MM.1S (cell line): ENCODE results near the gene EMP3.

Experiments used
- DNase-seq: peaks from one replicate; pipeline ENCODE4 v3.0.0-alpha.2; 2015
- H2AFZ ChIP-seq: fragments of 300-600 bp; sonication (generic); 2 replicates; pipeline ENCODE4 v1.6.0; 2016; ENCODE audit warnings: antibody characterized with exemption, low read length
- H3F3A ChIP-seq: fragments of 300-600 bp; sonication (generic); 2 replicates; pipeline ENCODE4 v1.6.1; 2016; ENCODE audit warnings: mild to moderate bottlenecking, antibody characterized with exemption, low read length, moderate library complexity, mixed read lengths; ENCODE audit not compliant: insufficient read depth
- H3K27ac ChIP-seq: fragments of 300-600 bp; sonication (generic); 2 replicates; pipeline ENCODE4 v1.5.1; 2016; ENCODE audit warnings: mild to moderate bottlenecking, low read length
- H3K27me3 ChIP-seq: fragments of 300-600 bp; sonication (generic); replicated peaks from 2 replicates; pipeline ENCODE4 v1.6.0; 2016; ENCODE audit warnings: low read length; ENCODE audit not compliant: insufficient read depth
- H3K36me3 ChIP-seq: fragments of 300-600 bp; sonication (generic); replicated peaks from 2 replicates; pipeline ENCODE4 v1.6.1; 2016; ENCODE audit warnings: mild to moderate bottlenecking, low read length, mixed read lengths; ENCODE audit not compliant: insufficient read depth
- H3K4me1 ChIP-seq: fragments of 300-600 bp; sonication (generic); 2 replicates; pipeline ENCODE4 v1.6.1; 2016; ENCODE audit warnings: low read length, mixed read lengths
- H3K4me2 ChIP-seq: fragments of 300-600 bp; sonication (generic); 2 replicates; pipeline ENCODE4 v1.6.0; 2016; ENCODE audit warnings: low read depth, low read length
- H3K4me3 ChIP-seq: fragments of 300-600 bp; sonication (generic); 2 replicates; pipeline ENCODE4 v1.5.1; 2016; ENCODE audit warnings: low read length, mixed read lengths
- H3K79me2 ChIP-seq: fragments of 300-600 bp; sonication (generic); 2 replicates; pipeline ENCODE4 v1.6.1; 2016; ENCODE audit warnings: mixed run types, low read length, mixed read lengths
- H3K9ac ChIP-seq: fragments of 300-600 bp; sonication (generic); 2 replicates; pipeline ENCODE4 v1.6.1; 2016; ENCODE audit warnings: low read length, mixed read lengths
- H3K9me2 ChIP-seq: fragments of 300-600 bp; sonication (generic); replicated peaks from 2 replicates; pipeline ENCODE4 v1.6.1; 2016; ENCODE audit warnings: mild to moderate bottlenecking, low read length, mixed read lengths; ENCODE audit not compliant: insufficient read depth
- H3K9me3 ChIP-seq: fragments of 300-600 bp; sonication (generic); replicated peaks from 2 replicates; pipeline ENCODE4 v1.6.1; 2016; ENCODE audit warnings: mild to moderate bottlenecking, low read length, mixed read lengths; ENCODE audit not compliant: insufficient read depth
- H4K20me1 ChIP-seq: fragments of 300-600 bp; sonication (generic); 2 replicates; pipeline ENCODE4 v1.6.1; 2016; ENCODE audit warnings: mild to moderate bottlenecking, low read length, moderate library complexity, mixed read lengths; ENCODE audit not compliant: insufficient read depth
- CTCF ChIP-seq: fragments of 300-600 bp; sonication (generic); IDR thresholded peaks from 2 replicates; pipeline ENCODE4 v1.5.1; 2016; ENCODE audit warnings: antibody characterized with exemption, low read length, mixed read lengths
- EZH2 ChIP-seq: fragments of 300-600 bp; sonication (generic); optimal IDR thresholded peaks from 2 replicates; pipeline ENCODE3; 2017; ENCODE audit warnings: low read depth, mild to moderate bottlenecking, antibody characterized with exemption, low read length, mixed read lengths
- EZH2phosphoT487 ChIP-seq: fragments of 300-600 bp; sonication (generic); IDR thresholded peaks from 2 replicates; pipeline ENCODE4 v1.6.1; 2018; ENCODE audit warnings: antibody characterized with exemption, low read length

The EMP3 gene

GRCh38 chr19:48355365-48355954 lies 30.1 kb downstream of the EMP3 start:
- no peaks in the 10 kb centered on the region for H3F3A ChIP-seq
- H3K4me2 ChIP-seq = no peak overlapping the region
- H3K9ac ChIP-seq = no peak overlapping the region
- no peak for DNase-seq
- no peaks in the 10 kb centered on the region for H3K36me3 ChIP-seq
- no peak overlapping the region for H3K4me3 ChIP-seq
- no peak overlapping the region for H2AFZ ChIP-seq
- no peaks in the 10 kb centered on the region for H3K79me2 ChIP-seq
- no peaks in the 10 kb centered on the region for H3K9me3 ChIP-seq
- H3K27ac ChIP-seq = no peak overlapping the region
- H4K20me1 ChIP-seq = no peaks in the 10 kb centered on the region
- H3K9me2 ChIP-seq = no peaks in the 10 kb centered on the region
- TF ChIP-seq CTCF (no peak), EZH2phosphoT487 (no peak), EZH2 (no peak)
- H3K4me1 ChIP-seq = no peaks in the 10 kb centered on the region; the same call in 1 of the 2 replicates
- H3K27me3 ChIP-seq = no peaks in the 10 kb centered on the region

DNA sequence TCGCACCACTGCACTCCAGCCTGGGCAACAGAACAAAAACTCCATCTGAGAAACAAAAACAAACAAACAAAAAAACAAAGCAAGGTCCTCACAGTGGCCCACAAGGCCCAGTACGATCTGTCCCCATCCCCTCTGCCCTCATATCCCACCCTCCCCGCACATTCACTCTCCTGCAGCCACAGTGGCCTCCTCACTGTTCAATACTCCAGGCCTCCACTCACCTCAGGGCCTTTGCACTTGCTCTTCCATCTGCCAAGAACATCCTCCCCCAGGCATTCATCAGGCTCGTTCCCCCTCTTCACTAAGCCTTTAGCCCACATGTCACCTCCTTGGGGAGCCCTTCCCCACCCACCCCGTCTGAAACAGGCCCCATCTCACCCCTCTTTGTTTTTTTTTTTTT lies 33.8 kb downstream of the EMP3 start:
- no peaks in the 10 kb centered on the region for H3K9me3 ChIP-seq
- TF ChIP-seq CTCF (no peak), EZH2phosphoT487 (no peak), EZH2 (no peak)
- no peaks in the 10 kb centered on the region for H3K9me2 ChIP-seq
- no peak overlapping the region for H3K27ac ChIP-seq
- peaks cover 10% of the 10 kb centered on the region for H3K4me1 ChIP-seq
- H3K36me3 ChIP-seq = no peaks in the 10 kb centered on the region
- 0 out of 2 replicates have a peak, but pooled peaks cover 7% of the 10 kb centered on the region for H3K79me2 ChIP-seq
- H4K20me1 ChIP-seq = no peaks in the 10 kb centered on the region
- no peak for DNase-seq
- H3K4me2 ChIP-seq = no peak overlapping the region
- H3K9ac ChIP-seq = no peak overlapping the region
- H2AFZ ChIP-seq = no peak overlapping the region
- H3K4me3 ChIP-seq = no peak overlapping the region
- H3F3A ChIP-seq = peaks cover 6% of the 10 kb centered on the region
- H3K27me3 ChIP-seq = no peaks in the 10 kb centered on the region

- H3K79me2 ChIP-seq = 0 out of 2 replicates have a peak, but pooled peaks cover 7% of the 10 kb centered on the region
- H3K4me2 ChIP-seq = no peak overlapping the region
- no peaks in the 10 kb centered on the region for H3K27me3 ChIP-seq
- H3F3A ChIP-seq = peaks cover 12% of the 10 kb centered on the region
- H3K9me2 ChIP-seq = no peaks in the 10 kb centered on the region
- TF ChIP-seq CTCF (no peak), EZH2phosphoT487 (no peak), EZH2 (no peak)
- no peak overlapping the region for H2AFZ ChIP-seq
- H3K4me3 ChIP-seq = no peak overlapping the region
- no peak overlapping the region for H3K9ac ChIP-seq
- no peak overlapping the region for H3K27ac ChIP-seq
- no peaks in the 10 kb centered on the region for H3K36me3 ChIP-seq
- no peaks in the 10 kb centered on the region for H4K20me1 ChIP-seq
- no peaks in the 10 kb centered on the region for H3K9me3 ChIP-seq
- DNase-seq = no peak
- H3K4me1 ChIP-seq = peaks cover 18% of the 10 kb centered on the region
These were observed 36.6 kb downstream of the EMP3 start for GRCh38 chr19:48361912-48362311.
